PFSK-1 (cell line): ENCODE data around the gene FER.

Experiments
- FOXP2 ChIP-seq: optimal IDR thresholded peaks from 2 replicates; pipeline ENCODE3; 2011; ENCODE audit warnings: borderline replicate concordance, control low read depth, inconsistent platforms; ENCODE audit not compliant: insufficient read depth; ENCODE audit errors: extremely low read length, extremely low read depth
- POLR2AphosphoS5 ChIP-seq: IDR thresholded peaks from 2 replicates; pipeline ENCODE4 v1.6.1; 2012; ENCODE audit warnings: low read depth, mild to moderate bottlenecking, control low read depth, low read length, moderate library complexity
- REST ChIP-seq, 2 experiments: IDR thresholded peaks; 2 replicates each; pipeline versions ENCODE4 v1.6.1 to v1.8.0; 2011 to 2012; ENCODE audit warnings: low read depth in 2 of 2, low read length in 2 of 2, control low read depth in 1 of 2, inconsistent platforms in 1 of 2, mild to moderate bottlenecking in 1 of 2, moderate library complexity in 1 of 2; ENCODE audit not compliant: insufficient read depth in 1 of 2
- SIN3A ChIP-seq: IDR thresholded peaks from 2 replicates; pipeline ENCODE4 v1.6.1; 2012; ENCODE audit warnings: mild to moderate bottlenecking, low read length, moderate library complexity, borderline replicate concordance; ENCODE audit not compliant: insufficient read depth
- TAF1 ChIP-seq: IDR thresholded peaks from 2 replicates; pipeline ENCODE4 v1.6.1; 2012; ENCODE audit warnings: low read length, control low read depth, borderline replicate concordance; ENCODE audit not compliant: insufficient read depth

GRCh38 chr5:109218818-109219217 is 471.1 kb downstream of the FER start:
- TF ChIP-seq SIN3A (no peak), POLR2AphosphoS5 (no peak), REST (IDR thresholded peaks at IDR 0.05; ENCODE audit: insufficient read depth in 1 of 2, low read depth in 2 of 2, low read length in 2 of 2) (no peak), TAF1 (no peak), FOXP2 (no peak)
